ENCODE data around the gene TMEM145. TPM values are rescaled to one million over a fixed set of nuclear protein-coding genes. Genes with fewer than 3 reads are reported as not detected.

The TMEM145 gene
- total and polyA plus RNA-seq, 10 of the 15 experiments (the other 5 are each of a cell fraction or from before 2014, with no cell fraction given): 0.04 to 0.97 (median 0.16) TPM; not detected in 4

GRCh38 chr19:42344336-42344893 lies 31.3 kb downstream of the TMEM145 start (continued):
- TF ChIP-seq ZBTB4 (CRISPR knock-in tag; IDR thresholded peaks at IDR 0.05) (no peak), SMC3 (IDR thresholded peaks at IDR 0.05; ENCODE audit: borderline replicate concordance, low read length) (no peak), CTCF (IDR thresholded peaks at IDR 0.05 in 2 of 3, conservative IDR thresholded peaks at IDR 0.05 in 1 of 3; ENCODE audit: control insufficient read depth in 2 of 3, extremely low read depth in 1 of 3, insufficient read depth in 1 of 3, low read depth in 3 of 3, low read length in 3 of 3) (no peak), ETV6 (conservative IDR thresholded peaks at IDR 0.05 in 1 of 2, IDR thresholded peaks at IDR 0.05 in 1 of 2; ENCODE audit: borderline replicate concordance in 1 of 2, low read depth in 1 of 2) (no peak), CHD2 (IDR thresholded peaks at IDR 0.05; ENCODE audit: borderline replicate concordance, low read depth, low read length) (no peak)

All from GM12878 (cell line).